ENCODE measurements around the gene HRH4.

HRH4 gene, protein sequence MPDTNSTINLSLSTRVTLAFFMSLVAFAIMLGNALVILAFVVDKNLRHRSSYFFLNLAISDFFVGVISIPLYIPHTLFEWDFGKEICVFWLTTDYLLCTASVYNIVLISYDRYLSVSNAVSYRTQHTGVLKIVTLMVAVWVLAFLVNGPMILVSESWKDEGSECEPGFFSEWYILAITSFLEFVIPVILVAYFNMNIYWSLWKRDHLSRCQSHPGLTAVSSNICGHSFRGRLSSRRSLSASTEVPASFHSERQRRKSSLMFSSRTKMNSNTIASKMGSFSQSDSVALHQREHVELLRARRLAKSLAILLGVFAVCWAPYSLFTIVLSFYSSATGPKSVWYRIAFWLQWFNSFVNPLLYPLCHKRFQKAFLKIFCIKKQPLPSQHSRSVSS

DNA sequence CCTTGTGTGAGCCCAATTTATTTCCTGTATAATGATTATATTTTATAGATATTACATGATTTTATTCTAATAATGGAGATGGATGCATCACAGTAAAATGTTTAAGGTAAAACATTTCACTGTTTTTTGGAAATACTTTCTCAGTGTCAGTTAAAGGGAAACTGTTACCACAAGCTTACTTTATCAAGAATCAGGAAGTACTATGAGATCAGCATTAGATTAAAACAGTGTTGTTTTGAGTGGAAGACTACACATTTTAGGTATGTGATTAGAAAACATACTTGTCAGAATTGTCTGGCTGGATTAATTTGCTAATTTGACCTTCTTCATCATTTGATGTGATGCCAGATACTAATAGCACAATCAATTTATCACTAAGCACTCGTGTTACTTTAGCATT is at the start of gene HRH4:
HRH4 (plus strand) TSS at position 250 of the 400 bp plus-strand sequence; CDS start at position 342, 92 bp downstream.
- DNase-seq = no peak

DNA sequence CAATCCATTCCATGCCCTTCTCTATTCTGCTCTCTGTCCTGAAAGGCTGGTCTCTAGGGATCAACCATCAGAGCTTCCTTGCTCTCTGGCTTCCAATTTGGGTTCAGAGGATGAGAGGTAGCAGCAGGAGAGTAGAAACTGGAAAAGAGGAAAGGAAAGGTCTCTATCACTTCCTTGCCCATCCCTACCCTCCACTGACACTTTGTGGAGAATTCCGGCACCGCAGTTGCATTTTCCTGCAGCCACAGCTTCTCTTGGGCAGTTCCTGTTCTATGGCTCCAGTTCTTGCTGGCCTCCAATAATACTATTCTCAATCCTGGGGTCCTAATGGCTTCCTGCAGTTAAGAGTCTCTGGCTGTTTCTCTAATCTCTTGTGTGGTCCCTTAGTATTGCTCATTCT is 47.3 kb upstream of the HRH4 start:
- DNase-seq = no peak

DNA sequence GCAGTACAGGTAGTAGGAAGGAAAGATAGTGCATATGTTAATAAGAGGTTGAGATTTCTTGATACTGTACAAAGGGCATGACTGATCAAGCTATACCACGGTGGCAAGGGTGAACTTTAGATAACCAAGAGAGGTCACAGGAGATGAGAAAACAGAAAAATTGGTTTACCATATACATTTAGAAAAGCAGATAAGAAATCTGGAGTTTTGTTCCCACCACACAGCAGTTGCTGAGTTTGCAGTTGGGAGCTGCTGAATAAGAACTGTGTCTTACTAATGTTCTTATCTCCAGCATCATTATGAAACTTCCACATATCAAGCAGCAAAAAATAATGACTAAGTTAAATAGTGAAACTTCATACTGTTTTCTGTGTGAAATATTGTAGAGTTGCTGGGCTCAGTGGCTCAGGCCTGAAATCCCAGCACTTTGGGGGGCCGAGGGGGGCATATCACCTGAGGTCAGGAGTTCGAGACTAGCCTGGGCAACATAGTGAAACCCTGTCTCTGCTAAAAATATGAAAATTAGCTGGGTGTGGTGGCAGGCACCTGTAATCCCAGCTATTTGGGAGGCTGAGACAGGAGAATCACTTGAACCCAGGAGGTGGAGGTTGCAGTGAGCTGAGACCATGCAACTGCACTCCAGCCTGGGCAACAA is 46.0 kb upstream of the HRH4 start:
- DNase-seq = no peak

DNA sequence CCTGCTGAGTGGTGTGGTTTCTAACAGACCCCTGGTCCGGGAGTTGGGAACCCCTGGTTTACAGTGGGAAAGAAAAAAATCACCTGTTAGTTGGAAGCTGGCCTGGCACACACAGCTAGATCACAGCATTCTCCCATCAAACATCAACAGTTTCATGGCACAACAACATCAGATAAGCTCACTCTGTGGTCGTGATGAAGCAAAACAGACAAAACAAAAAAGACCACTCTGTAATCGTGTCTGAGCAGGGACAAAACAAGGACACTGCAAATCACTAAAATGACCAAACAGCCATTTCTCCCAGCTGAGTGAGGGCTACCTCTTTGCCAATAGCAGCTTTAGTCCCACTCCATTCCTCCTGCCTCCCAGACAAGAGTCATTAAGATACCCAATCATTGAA is 43.0 kb upstream of the HRH4 start:
- DNase-seq = no peak

DNA sequence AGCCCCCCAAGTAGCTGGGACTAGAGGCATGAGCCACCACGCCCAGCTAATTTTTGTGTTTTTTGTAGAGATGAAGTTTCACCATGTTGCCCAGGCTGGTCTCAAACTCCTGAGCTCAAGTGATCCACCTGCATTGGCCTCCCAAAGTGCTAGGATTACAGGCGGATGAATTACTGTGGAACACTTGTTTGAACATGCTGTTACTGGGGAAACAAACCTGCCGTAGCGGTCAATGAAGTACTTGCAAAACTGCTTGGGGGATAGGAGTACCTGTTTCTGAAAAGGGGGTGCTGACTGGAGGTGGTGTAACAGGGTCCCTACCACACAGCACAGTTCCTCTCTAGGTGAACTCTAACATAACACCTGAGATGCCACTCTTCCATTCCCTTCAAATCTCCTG is 39.9 kb upstream of the HRH4 start:
- DNase-seq = no peak

DNA sequence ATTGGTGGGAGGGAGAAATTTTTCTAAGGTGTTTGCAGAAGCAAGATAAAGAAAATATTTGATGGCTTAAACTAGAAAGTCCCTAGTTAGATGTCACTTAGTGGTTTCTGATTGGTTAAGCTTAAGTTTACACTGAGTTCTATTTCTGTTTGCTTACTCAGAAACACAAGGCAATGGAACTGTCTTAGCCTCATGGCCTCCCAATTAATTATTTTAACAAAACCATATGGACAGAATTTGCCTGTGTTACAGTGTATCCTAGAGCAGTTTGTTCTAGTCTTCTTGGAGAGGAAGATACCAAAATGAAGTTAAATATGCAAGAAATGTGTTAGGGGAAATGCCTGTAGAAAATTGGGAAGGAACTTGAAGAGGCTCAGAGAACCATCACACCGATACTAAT is 38.6 kb upstream of the HRH4 start:
- no peak for DNase-seq

DNA sequence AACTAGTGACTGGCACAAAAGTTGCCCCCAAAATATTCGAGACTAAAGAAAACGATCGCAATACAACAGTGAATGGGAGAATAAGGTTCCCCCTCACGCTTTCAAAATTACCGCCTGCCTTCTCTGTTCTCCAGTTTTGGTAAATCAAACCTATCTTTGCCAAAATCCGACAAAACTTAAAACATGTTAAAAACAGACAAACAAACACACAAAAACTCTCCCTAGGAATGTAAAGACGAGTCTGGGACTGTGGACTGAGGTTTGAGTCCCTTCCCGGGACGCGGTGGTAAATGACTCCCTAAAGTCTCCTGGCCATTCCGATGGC is 34.4 kb upstream of the HRH4 start:
- DNase-seq = no peak

DNA sequence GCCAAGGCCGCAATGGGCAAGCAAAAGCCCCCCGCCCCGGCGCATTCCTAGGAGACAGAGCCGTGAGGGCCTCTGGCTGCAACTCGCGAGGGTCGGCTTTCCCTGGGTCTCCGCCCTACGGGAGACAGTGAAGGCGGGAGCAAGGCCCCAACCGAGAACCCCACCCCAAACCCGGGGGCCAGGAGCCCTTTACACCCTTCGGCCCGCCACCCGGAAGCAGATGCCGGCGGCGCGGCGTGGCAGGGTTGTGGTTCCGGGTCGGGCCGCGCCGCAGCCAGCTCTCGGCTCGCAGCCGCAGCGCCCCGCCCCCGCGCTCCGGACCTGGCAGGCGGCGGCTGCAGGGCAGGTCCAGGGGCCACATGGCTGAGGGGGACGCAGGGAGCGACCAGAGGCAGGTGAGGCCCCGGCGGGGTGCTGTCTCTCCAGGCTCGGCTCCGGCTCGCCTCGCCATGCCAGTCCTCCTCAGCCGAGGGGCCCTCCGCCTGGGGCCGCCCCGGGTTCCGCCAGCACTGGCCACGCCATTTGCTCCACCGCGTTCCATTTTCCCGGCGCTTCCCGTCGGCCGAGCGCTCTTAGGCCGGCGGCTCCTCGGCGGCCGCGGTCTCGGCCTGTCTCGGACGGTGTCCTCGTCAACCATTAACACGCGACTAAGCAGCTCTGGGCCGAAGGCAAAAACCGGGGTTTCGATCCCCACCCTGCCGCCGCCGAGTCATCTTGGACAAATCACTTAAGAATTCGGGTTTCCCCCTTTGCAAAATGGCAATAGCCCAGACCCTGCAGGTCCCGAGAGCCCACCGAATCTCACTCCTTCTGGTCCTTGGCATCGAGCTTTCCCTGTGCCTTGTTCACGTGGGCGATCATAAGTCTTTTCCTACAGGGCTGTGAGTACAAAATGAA is 33.8 kb upstream of the HRH4 start, which contains the start of gene IMPACT:
IMPACT (plus strand) TSS at position 273 of the 897 bp plus-strand sequence; CDS start at position 360, 87 bp downstream.
- peak; percentile 81 for DNase-seq

DNA sequence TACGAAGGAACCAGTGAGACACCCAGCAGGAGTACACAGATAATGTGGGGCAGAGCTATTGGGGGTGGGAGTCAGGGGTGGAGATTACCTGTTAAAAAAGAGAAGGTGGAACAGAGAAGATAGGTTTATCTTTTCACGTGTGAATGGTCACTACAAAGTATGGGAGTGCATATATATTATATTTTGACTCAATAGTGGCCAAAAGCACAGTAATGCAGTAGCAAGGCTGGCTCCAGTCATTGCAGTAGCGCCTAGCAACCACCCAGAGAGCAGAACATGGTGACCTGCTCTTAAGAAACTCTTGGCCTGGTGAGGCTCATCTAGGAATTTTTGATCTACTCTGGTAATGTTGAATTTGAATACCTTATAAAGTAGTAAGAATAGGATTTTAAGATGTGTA is 33.0 kb upstream of the HRH4 start:
- peak; percentile 29 for DNase-seq

DNA sequence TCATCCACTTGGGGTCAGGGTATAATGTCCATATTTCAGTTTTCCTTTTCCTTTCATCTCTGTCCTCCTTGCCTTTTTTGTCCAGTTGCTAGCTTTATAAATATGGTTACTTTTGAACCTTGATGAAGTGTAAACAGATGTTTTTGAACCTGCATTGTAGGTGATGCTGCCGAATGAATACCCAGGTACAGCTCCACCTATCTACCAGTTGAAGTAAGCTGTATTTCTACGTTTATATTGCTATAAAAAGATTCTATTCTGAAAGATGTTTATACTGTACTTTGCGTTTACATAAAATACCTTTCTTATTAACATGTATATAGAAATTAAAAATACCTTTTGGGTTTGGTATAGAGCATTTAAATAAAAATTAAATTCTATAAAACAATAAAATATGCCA is 31.7 kb upstream of the HRH4 start:
- DNase-seq = no peak

DNA sequence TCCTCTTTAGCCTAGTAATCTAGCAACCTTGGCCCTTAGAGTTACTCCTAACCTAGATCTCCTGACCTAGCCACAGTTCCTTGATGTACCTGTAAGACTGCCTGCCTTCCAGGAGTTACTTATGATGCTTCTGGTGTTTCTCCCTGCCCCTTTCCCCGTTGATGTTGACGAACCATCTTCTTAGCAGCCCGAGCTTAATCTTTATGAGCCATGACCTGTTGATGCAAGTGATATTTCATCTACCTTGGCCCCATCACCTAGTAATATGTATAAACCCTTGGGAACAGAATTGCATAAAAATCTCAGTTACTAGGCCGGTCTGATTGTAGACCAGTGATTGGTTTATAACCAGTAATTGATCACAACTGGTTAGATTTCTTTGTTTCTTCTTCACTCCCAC is 31.2 kb upstream of the HRH4 start:
- DNase-seq = no peak

DNA sequence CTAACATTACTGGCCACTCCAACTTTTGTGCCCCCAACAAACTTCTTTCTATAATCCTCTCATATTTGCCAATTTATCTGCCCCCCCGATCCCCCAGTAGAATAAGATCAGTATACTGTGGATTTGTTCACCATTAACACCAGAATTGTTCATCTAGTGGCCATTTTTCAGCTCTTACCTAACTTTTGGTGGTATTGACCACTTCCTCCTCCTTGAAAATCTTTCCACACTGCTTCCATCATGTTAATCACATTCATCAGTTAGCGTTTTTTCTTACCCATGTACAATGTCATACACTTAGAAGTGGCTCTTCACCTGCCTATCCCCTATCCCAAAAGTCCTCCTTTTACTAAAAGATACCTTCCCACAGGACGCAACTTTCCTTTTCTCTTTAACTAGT is 27.8 kb upstream of the HRH4 start:
- no peak for DNase-seq

DNA sequence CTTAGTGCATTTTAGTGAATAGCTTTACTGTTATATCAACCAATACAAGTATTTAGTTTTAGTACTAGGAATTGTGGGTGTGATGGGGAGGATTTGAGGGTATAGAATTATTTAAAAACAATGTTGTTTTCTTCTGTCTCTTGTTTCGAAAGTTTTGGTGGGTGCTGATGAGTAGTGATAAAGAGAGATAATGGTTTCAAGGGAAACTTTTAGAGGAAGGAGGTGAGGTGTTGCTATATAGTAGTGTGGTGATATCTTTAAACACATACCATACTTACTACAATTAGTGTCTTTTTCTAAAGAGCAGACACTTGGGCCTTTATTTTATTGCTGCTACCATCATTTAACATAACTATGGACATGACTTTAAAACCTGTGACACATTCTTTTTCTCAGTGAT is 23.5 kb upstream of the HRH4 start:
- no peak for DNase-seq

DNA sequence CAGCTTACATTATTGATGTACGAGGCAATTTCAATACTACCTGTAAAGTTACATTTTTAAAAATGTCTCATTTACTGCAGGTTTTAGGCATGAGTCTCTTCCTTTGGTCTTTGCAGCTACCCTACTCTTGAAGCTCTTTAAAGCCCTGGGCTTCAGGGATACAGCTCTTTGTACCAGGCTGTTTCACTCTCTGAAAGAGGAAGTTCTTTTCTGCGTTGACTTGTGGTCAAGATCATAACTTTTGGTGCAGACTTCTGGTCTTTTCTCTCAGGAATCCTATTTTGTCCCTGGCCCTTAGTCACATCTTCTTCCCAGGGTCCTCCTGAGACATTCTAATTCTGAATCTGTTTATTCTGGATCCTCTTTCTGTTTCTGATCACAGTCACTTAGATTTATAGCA is 16.6 kb upstream of the HRH4 start:
- no peak for DNase-seq

DNA sequence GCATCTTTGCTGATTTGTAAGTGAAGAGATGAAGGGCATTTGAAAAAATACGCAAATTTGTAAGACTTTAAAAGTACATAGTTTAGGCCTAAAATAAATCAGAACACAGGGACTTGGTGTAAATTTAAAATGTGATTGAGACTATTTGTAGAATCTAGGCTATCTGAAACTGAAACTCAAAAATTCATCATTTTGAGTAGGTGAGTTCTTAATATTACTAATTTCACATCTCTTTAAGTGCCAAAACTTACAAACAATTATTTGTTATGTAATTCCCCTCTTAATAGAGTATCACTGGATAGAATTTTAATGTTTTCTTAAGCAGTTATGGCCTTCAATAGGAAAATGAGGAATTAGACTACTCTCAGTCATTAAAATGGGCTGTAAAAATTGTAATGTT is 14.0 kb upstream of the HRH4 start:
- no peak for DNase-seq

DNA sequence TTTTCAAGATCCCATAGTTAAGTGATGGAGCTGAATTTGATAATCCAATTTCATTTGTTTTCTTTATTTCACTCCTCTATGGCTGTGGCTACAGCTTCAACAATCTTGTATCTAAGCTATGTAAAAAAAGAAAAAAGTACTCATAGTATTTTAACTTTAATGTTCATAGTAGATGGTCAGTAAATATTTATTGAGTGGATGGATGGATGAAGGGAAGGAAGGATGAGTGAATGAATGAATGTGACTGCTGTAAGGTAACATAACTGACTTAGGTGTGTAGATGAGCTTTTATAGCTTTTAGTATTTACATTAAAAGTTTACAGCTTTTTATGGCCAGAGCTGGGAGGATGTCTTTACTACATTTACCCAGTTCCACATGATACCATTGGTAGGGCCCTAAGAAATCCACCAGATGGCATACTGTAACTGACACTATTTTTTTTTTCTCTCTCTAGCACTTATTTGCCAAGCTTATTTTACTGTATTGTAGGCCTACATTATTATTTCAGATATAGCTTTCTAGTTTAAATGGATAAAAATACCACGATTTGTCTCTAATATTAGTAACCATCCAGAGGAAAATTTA is 13.4 kb upstream of the HRH4 start:
- DNase-seq = no peak

DNA sequence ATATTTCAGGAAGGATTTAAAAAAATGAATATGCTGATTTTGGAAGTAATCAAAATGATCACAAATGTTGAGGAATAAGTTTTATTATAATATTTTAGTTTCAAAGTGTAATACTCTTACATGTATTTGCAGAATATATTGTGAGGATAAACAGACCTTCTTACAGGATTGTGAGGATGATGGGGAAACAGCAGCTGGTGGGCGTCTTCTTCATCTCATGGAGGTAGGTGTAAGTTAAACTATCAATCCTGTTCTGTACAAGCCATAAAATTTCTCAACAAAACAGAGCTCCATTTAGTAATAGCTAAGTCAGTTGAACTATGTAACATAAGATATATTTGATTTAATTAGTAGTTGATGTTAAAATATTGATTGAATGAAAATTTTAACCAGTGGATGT is 12.5 kb upstream of the HRH4 start:
- no peak for DNase-seq

DNA sequence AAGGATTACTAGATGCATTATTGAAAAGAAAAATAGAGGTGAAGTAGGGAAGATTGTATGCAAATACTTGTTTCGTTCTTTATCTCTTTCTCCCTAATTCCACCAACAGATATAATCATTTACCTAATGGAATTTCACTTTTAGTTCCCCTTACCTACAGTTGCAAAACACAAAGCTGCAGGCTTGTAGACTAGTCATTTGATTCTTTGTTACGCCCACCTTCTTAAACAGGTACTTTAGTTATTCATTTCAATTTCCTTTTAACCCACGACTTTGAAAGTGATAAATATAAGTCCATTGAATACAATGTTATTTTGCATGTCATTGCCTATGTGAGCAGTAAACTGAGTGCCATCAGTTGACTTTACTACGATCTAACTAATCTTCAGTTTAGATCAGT is 3.9 kb upstream of the HRH4 start:
- DNase-seq = no peak

DNA sequence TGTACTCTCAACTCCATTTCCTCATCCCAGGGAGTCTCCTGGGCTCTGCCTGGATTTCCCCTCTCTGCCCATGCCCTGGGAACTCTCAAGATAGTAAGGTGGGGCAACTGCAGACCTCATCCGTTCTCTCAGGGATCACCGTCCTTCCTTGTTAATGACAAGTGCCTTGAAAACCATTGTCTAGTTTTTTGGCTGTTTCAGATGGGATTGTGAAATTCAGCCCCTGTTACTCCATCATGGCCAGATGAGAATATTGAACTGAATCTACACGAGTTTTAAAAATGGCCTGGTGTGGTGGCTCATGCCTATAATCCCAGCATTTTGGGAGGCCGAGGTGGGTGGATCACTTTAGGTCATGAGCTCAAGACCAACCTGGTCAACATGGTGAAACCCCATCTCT is 665 bp upstream of the HRH4 start:
- no peak for DNase-seq

DNA sequence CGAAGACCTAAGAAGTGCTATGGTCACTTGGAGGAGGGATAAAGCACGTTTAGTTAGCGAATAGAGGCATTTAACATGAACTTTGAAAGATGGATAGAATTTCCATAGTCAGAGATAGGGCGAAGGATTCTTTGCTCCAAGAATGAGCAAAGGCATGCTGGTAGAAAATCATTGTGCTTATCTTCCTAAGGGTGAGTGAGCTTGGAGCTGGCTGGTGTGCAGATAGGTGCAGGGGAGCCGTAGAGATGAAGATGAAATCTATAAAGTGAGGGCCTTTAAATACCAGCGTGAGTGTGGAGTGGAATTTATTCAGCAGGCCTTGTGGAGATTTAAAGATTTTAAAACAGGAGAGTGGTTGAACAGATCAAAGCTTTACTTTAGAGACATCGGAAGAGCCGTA is 1.6 kb downstream of the HRH4 start:
- no peak for DNase-seq

DNA sequence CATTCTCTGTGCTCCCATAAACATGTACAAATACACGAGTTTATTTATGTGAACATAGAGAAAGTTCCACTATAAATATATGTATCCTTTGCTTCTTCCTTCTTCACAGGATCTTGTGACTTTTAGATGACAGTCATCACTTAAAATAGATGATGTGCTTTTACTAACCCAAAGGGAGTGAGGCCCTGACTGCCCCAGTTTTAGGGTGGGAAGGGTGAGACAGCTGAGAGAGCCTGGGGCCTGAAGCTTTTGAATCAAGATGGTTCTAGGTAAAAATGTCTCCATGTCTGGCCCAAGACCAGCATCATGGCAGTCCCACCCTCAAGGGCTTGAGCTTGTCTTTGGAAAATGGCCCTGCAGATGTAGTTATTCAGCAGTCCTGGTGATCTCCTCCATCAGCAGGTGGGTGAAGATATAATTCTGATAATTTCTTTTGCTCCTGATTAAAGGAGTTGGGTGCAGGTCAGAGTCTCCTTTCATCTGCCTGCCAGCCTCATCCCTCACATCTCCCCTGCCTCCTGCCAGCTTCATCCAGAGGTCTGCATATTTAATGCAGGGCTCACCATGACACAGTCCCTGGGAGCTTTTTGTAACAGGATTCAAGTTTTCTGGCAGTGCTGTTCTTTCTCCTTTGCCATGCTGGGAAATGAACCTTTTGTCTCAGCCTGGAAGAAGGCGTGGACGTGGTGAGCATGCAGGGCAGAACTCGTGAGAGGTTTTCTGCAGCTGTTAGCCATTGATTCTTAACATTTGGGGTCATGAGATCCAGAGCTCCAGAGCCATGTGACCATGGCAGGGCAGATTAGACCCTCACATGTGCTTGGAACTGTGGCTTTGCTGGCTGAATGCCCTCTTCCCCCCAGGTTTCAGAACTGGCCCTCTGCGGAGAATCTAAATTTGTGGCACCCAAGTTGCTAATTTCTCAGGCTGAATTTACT is 2.7 kb downstream of the HRH4 start:
- no peak for DNase-seq

DNA sequence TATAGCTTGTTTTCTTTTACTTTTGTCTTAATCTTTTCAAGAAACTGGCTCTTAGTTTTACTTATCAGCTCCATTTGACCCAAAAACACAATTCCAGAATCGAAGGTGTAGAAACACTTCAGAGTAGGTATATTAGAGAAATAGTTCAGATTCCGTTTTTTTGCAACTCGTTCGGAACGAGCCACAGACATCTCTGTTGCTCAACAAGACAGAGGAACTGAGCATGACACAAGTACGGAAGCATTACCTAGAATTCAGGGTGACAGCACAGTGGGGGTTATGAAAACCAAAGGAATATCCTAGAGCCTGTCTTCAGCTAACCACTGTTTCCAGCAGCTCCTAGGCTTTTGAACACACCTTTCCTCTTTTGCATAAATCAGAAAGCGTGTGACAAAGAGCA is 5.0 kb downstream of the HRH4 start:
- no peak for DNase-seq
